Measurements from ENCODE around the gene CST1. TPM values are rescaled to one million over a fixed set of nuclear protein-coding genes. Genes with fewer than 3 reads are reported as not detected.

CST1 gene
- total RNA-seq, 1 donor from 2014 or later = not detected

- Histone ChIP-seq H3K27me3 (ENCODE audit: insufficient read depth, low read length) (no peaks in the 10 kb centered on the region), H3K4me2 (ENCODE audit: low read length) (no peak overlapping the region), H3K9ac (ENCODE audit: low read length) (no peak overlapping the region), H3K36me3 (ENCODE audit: insufficient read depth, low read length) (no peaks in the 10 kb centered on the region), H3K4me1 (ENCODE audit: insufficient read depth, low read length) (peaks cover 6% of the 10 kb centered on the region), H3K27ac (ENCODE audit: low read depth, low read length) (no peak overlapping the region), H2AFZ (ENCODE audit: low read depth, low read length) (no peak overlapping the region), H3K4me3 (ENCODE audit: insufficient read depth, low read depth, low read length) (no peak overlapping the region), H3K9me3 (ENCODE audit: insufficient read depth, low read depth, low read length) (no peaks in the 10 kb centered on the region), H4K20me1 (ENCODE audit: insufficient read depth, low read length) (no peaks in the 10 kb centered on the region), H3K79me2 (ENCODE audit: insufficient read depth, low read length) (no peaks in the 10 kb centered on the region)
- no peak for DNase-seq (ENCODE audit: low read depth)
- Mint-ChIP-seq H3K36me3 (ENCODE audit: low read depth, unreplicated experiment) (no peaks in the 10 kb centered on the region), H3K4me1 (ENCODE audit: low read depth, unreplicated experiment) (peaks cover 17% of the 10 kb centered on the region), H3K9me3 (ENCODE audit: unreplicated experiment) (peaks cover 5% of the 10 kb centered on the region), H3K27ac (ENCODE audit: unreplicated experiment) (no peak overlapping the region), H3K4me3 (ENCODE audit: unreplicated experiment) (no peak overlapping the region), H3K27me3 (ENCODE audit: low read depth, unreplicated experiment) (peaks cover 9% of the 10 kb centered on the region)
- TF ChIP-seq EZH2 (IDR thresholded peaks at IDR 0.05; ENCODE audit: insufficient read depth, low read length) (no peak), CTCF (IDR thresholded peaks at IDR 0.05; ENCODE audit: insufficient read depth, low read depth, low read length) (no peak)
- no peak for FAIRE-seq
These were observed 1.9 kb upstream of the CST1 start for GRCh38 chr20:23752481-23753193.

DNA sequence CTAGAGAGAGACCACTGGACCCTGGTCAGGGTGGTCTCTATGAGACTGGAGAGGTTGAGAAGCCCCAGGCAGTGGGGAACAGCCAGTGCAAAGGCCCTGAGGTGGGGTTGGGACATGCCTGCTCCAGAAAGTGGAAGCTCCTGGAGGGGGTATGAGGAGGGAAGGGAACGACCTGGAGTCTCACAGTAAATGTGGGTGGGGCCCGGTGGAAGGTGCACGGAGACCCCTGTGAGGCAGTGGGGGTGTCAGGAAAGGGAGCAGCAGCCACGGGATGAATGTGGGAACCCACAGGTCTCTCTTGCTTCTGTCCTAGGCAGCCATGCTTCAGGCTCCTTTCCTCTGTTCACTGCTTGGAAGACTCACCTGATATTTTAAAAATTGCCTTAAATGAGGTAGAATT is 1.3 kb upstream of the CST1 start:
- no peak overlapping the region for H3K27ac Mint-ChIP-seq (ENCODE audit: unreplicated experiment)
- Histone ChIP-seq H4K20me1 (ENCODE audit: insufficient read depth, low read length) (no peaks in the 10 kb centered on the region), H3K27ac (ENCODE audit: low read depth, low read length) (no peak overlapping the region), H3K36me3 (ENCODE audit: insufficient read depth, low read length) (no peaks in the 10 kb centered on the region), H3K9me3 (ENCODE audit: insufficient read depth, low read depth, low read length) (no peaks in the 10 kb centered on the region), H3K9ac (ENCODE audit: low read length) (no peak overlapping the region), H3K79me2 (ENCODE audit: insufficient read depth, low read length) (no peaks in the 10 kb centered on the region), H2AFZ (ENCODE audit: low read depth, low read length) (no peak overlapping the region), H3K4me2 (ENCODE audit: low read length) (no peak overlapping the region), H3K27me3 (ENCODE audit: insufficient read depth, low read length) (no peaks in the 10 kb centered on the region), H3K4me1 (ENCODE audit: insufficient read depth, low read length) (peaks cover 6% of the 10 kb centered on the region), H3K4me3 (ENCODE audit: insufficient read depth, low read depth, low read length) (no peak overlapping the region)
- peaks cover 17% of the 10 kb centered on the region for H3K4me1 Mint-ChIP-seq (ENCODE audit: low read depth, unreplicated experiment)
- H3K9me3 Mint-ChIP-seq (ENCODE audit: unreplicated experiment) = peaks cover 3% of the 10 kb centered on the region
- TF ChIP-seq CTCF (IDR thresholded peaks at IDR 0.05; ENCODE audit: insufficient read depth, low read depth, low read length) (no peak), EZH2 (IDR thresholded peaks at IDR 0.05; ENCODE audit: insufficient read depth, low read length) (no peak)
- no peak overlapping the region for H3K4me3 Mint-ChIP-seq (ENCODE audit: unreplicated experiment)
- no peak for FAIRE-seq
- H3K36me3 Mint-ChIP-seq (ENCODE audit: low read depth, unreplicated experiment) = no peaks in the 10 kb centered on the region
- no peak for DNase-seq (ENCODE audit: low read depth)
- peaks cover 7% of the 10 kb centered on the region for H3K27me3 Mint-ChIP-seq (ENCODE audit: low read depth, unreplicated experiment)

- H3K4me3 Mint-ChIP-seq (ENCODE audit: unreplicated experiment) = no peak overlapping the region
- H3K4me3 ChIP-seq (ENCODE audit: insufficient read depth, low read depth, low read length) = no peak overlapping the region
- peaks cover 5% of the 10 kb centered on the region for H3K4me1 Mint-ChIP-seq (ENCODE audit: low read depth, unreplicated experiment)
These were observed 989 bp downstream of the CST1 start for GRCh38 chr20:23749746-23750145.

More at GRCh38 chr20:23749746-23750145, 989 bp downstream of the CST1 start:
- Histone ChIP-seq H3K27me3 (ENCODE audit: insufficient read depth, low read length) (no peaks in the 10 kb centered on the region), H2AFZ (ENCODE audit: low read depth, low read length) (no peak overlapping the region), H3K9me3 (ENCODE audit: insufficient read depth, low read depth, low read length) (no peaks in the 10 kb centered on the region), H3K4me1 (ENCODE audit: insufficient read depth, low read length) (no peaks in the 10 kb centered on the region), H3K79me2 (ENCODE audit: insufficient read depth, low read length) (no peaks in the 10 kb centered on the region), H3K27ac (ENCODE audit: low read depth, low read length) (no peak overlapping the region), H3K36me3 (ENCODE audit: insufficient read depth, low read length) (no peaks in the 10 kb centered on the region), H3K4me2 (ENCODE audit: low read length) (no peak overlapping the region), H3K9ac (ENCODE audit: low read length) (no peak overlapping the region), H4K20me1 (ENCODE audit: insufficient read depth, low read length) (no peaks in the 10 kb centered on the region)
- no peak for TF ChIP-seq CTCF (IDR thresholded peaks at IDR 0.05; ENCODE audit: insufficient read depth, low read depth, low read length)
- TF ChIP-seq EZH2 (IDR thresholded peaks at IDR 0.05; ENCODE audit: insufficient read depth, low read length) = no peak
- Mint-ChIP-seq H3K9me3 (ENCODE audit: unreplicated experiment) (peaks cover 3% of the 10 kb centered on the region), H3K36me3 (ENCODE audit: low read depth, unreplicated experiment) (no peaks in the 10 kb centered on the region), H3K27ac (ENCODE audit: unreplicated experiment) (no peak overlapping the region), H3K27me3 (ENCODE audit: low read depth, unreplicated experiment) (peaks cover 15% of the 10 kb centered on the region)
- FAIRE-seq = no peak
- no peak for DNase-seq (ENCODE audit: low read depth)
